GM13977 (cell line): ENCODE measurements around the gene NTN3.

Source experiments
- DNase-seq: peaks from one replicate; pipeline ENCODE4 v3.0.0; 2012; ENCODE audit warnings: low spot score
- in situ Hi-C: fragments of 300-500 bp; cut with MboI; formaldehyde crosslinking; loops from one replicate; pipeline ENCODE4 v1.12.0; 2022; ENCODE audit warnings: low sequenced_read_pairs, low pct_unique_long_range_greater_than_20kb, mixed read lengths, inconsistent platforms; ENCODE audit not compliant: unreplicated experiment
- TF ChIP-seq, protein P1 (sequence below): IDR thresholded peaks from 2 replicates; pipeline ENCODE4 v1.5.1; 2012; ENCODE audit warnings: mild to moderate bottlenecking, control low read depth; ENCODE audit not compliant: insufficient read depth; ENCODE audit errors: extremely low read depth, missing control alignments

NTN3 gene

DNA sequence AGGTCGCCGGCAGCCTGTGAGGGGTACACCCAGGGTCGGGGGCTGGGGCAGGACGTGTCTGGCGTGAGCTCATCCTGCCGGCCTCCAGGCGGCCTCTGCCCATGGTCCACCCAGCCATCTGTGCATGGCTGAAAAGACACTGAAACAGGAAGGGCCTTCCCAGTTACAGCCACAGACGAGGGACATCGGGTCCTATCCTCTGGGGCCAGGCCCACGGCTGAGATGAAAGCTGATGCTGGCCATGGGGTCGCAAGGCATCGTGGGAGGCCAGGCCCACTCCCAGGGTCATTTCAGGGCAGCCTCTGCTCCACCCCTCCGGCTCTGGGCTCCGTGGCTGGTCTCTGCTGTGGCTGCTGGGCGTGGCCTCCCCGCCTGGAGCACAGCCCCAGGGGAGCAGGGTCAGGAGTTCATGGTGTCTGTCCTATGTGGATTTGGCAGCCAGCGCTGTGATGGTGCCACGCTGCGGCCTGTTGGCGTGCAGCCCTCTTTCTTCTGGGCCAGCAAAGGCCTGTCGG lies 26.1 kb downstream of the NTN3 start:
- in situ Hi-C loops, result loop anchor here (10.0 kb wide), 1 partner anchor 52 kb away; no protein-coding TSS in a partner anchor
- TF ChIP-seq, protein P1, sequence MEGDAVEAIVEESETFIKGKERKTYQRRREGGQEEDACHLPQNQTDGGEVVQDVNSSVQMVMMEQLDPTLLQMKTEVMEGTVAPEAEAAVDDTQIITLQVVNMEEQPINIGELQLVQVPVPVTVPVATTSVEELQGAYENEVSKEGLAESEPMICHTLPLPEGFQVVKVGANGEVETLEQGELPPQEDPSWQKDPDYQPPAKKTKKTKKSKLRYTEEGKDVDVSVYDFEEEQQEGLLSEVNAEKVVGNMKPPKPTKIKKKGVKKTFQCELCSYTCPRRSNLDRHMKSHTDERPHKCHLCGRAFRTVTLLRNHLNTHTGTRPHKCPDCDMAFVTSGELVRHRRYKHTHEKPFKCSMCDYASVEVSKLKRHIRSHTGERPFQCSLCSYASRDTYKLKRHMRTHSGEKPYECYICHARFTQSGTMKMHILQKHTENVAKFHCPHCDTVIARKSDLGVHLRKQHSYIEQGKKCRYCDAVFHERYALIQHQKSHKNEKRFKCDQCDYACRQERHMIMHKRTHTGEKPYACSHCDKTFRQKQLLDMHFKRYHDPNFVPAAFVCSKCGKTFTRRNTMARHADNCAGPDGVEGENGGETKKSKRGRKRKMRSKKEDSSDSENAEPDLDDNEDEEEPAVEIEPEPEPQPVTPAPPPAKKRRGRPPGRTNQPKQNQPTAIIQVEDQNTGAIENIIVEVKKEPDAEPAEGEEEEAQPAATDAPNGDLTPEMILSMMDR, result no peak
- no peak for DNase-seq

DNA sequence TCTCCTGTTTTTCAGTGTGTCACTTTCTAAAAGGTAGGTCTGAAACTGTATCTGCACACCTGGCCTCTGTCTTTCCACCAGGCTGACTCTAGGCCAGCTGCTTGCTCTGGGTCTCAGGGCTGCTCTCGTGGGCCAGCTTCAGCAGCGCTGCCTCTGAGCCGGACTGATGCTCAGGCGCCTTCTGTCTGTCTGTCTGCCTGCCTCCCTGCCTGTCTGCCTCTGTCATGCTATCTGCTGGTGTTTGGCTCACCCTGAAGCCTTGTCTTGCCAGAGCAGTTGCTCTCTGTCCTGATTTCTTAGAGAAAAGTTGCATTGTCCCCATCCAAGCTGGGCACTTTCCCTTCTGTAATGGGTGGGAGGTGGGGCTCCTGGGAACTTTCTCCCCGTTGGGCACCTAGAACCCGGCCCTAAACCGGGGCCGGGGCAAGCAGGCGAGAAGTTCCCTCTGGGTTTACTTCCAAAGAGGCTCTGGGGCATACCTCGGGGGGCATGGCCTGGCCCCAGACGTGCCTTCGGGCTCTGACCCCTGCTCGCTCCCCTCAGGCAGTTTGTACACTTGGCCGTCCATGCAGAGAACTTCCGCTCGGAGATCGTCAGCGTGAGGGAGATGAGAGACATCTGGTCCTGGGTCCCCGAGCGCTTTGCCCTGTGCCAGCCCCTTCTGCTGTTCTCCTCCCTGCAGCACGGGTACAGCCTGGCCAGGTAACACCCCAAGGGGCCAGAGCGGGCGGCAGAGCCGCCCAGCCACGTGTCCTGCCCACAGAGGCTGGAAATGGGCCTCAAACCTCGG lies 26.8 kb downstream of the NTN3 start:
- in situ Hi-C loops, result loop anchor here (10.0 kb wide), 1 partner anchor 53 kb away; no protein-coding TSS in a partner anchor
- no peak for DNase-seq
- TF ChIP-seq, protein P1, result no peak

DNA sequence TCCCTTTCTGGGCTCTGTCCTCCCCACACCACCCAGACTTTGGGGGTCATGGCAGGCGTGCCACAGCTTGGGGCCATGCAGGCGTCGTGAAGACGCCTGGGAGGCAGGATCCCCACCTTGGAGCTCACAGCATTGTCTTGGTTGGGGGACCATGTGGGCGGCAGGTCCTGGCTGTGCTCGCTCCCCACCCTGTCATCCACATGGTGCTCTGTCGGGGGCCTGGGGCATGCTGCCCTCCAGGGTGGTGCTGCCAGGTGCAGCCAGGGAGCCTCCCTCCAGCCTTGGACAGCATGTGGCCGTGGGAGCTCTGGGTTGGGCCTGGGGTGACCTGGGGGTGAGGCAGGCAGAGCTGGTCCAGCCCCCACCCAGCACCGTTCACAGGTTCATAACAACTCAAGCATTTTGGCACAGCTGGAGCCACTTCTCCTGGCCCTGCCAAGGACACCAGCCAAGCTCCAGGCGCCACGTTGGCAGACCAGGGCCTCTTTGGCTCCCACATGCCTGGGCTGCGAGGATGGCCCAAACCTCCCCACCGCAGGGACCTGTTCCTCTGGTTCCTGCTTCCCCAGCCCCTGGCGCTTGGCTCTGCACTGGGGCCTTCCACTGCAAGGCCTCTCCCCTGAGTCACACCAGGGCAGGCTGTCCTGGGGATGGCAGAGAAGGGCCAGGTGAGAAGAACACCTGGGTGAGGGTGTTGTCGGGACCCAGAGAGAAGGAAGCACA lies 27.6 kb downstream of the NTN3 start:
- no peak for DNase-seq
- TF ChIP-seq, protein P1, result no peak
- in situ Hi-C loops, result loop anchor here (10.0 kb wide), 1 partner anchor 54 kb away; no protein-coding TSS in a partner anchor

DNA sequence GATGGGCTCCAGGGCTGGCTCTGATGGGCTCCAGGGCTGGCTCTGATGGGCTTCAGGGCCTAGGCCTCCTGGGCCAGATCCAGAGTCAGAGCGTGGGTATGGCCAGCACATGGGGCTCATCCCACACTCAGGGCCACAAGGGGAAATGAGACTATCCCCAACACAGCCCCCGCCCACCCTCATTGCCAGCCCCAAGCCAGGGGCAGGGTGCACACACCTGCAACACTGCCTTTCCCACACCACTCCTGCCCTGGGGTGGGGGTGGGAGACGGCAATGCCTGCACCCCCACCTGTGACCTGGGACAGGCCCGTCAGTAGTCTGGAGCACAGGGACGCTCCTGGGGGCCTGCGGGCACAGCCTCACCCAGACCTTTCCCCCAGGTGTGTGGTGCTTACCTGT lies 28.4 kb downstream of the NTN3 start:
- in situ Hi-C loops, result loop anchor here (10.0 kb wide), 1 partner anchor 55 kb away; no protein-coding TSS in a partner anchor
- TF ChIP-seq, protein P1, result no peak

DNA sequence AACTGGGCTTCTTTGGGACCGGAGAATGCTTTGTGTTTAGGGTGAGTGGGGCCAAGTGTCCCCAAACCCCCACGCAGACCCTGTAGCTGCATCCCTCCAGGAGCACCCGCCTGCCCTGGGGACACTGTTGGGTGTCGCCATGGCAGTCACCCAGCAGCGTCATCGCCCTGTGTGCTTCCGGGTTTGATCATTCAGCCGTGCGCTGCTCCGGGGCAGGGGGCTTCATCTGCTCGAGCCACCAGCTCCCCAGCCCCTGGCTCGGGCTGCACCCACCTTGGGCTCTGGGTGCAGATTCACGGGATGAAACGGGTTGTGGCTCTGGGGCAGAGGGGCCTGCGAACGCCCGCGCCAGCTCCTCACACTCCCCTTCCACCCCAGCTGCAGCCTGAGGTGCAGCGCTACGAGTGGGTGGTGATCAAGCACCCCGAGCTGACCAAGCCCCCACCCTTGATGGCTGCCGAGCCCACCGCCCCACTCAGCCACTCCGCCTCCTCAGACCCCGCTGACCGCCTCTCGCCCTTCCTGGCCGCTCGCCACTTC lies 28.9 kb downstream of the NTN3 start:
- DNase-seq, result no peak
- TF ChIP-seq, protein P1, result no peak
- in situ Hi-C loops, result loop anchor here (10.0 kb wide), 1 partner anchor 55 kb away; no protein-coding TSS in a partner anchor

More for the DNA sequence above, 28.4 kb downstream of the NTN3 start:
- DNase-seq, result no peak

DNA sequence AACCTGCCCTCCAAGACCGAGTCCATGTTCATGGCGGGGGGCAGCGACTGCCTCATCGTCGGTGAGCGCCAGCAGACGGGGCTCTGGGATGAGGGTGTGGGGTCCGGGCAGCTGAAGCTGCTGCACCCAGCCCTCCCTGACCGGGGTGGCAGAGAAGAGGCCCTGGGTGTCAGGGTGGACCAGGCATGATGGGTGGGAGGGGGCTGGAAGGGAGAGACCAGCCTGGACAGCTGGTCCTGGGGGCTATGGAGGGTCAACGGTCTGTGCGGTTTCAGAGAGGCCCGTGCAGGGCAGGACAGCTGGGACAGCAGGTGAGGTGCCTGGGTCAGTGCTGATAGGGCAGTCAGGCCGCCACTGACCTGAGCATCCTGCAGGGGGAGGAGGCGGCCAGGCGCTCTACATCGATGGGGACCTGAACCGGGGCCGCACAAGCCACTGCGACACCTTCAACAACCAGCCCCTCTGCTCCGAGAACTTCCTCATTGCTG lies 29.4 kb downstream of the NTN3 start:
- TF ChIP-seq, protein P1, result no peak
- no peak for DNase-seq
- in situ Hi-C loops, result no loop called here
